SHP77 (cell line): ENCODE measurements around the gene SLC4A9.
A peak's percentile ranks its signal among the peaks of the same experiment; 100 is the strongest.
"Not testable (repeated sequence)": the region's sequence is repeated elsewhere in the genome, so short reads cannot be mapped to it uniquely, and the experiment has no call there.

Experiments used
- DNase-seq, 2 experiments: peaks; one replicate each; lab custom pipeline; 2025; lab: John Stamatoyannopoulos, UW

SLC4A9 gene

DNA sequence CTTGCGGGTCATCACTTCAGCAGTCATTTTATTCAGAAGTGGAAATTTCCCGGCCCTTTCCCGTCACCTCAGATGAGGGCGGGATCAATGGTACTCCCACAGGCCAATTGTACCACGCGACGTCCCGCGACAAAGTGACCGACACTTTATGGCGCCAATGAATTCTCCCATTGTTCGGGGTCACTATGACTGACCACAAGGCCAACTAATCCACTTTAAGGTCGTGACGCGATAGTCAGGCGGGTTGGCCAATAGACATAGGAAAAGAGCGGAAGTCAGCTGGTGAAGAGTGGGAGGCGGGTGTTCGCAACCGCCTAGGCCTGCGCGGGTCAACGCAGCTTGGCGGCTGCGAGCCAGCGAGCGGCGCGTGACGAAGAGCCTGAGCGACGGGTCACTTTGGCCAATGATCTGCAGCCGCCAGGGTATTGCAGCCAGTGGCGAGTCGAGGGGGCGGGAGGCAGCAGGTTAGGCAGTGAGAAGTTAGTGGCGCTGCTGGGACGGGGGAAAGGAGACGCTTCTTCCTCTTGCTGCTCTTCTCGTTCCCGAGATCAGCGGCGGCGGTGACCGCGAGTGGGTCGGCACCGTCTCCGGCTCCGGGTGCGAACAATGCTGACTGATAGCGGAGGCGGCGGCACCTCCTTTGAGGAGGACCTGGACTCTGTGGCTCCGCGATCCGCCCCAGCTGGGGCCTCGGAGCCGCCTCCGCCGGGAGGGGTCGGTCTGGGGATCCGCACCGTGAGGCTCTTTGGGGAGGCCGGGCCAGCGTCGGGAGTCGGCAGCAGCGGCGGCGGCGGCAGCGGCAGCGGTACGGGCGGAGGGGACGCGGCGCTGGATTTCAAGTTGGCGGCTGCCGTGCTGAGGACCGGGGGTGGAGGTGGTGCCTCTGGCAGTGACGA is 41.6 kb downstream of the SLC4A9 start, which contains the start of gene ANKHD1:
TSS of gene ANKHD1 (plus strand) at position 472 of the 896 bp plus-strand sequence. CDS start at position 607, 135 bp downstream.
- DNase-seq: peak; percentile 100

GRCh38 chr5:140402258-140403074 is 42.5 kb downstream of the SLC4A9 start:
- peak; percentile 48 to 70 for DNase-seq

DNA sequence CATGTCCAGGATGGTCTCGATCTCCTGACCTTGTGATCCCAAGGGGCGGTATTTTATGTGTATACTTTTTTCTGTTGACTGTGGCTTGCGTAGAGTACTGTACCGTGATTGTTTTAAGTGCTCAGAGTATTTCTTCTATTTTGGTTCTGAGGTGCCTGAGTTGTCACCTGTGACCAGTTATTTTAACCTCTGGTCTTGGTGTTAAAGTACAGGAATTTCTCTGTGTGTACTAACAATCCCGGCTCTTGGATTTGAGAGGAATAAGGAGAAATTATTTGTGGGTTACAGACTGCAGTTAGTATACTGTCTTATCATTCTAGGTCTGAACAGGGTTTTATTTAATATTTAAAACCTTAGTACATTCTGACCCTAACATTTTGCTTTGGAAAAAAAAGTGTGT is 43.6 kb downstream of the SLC4A9 start:
- DNase-seq: no peak

DNA sequence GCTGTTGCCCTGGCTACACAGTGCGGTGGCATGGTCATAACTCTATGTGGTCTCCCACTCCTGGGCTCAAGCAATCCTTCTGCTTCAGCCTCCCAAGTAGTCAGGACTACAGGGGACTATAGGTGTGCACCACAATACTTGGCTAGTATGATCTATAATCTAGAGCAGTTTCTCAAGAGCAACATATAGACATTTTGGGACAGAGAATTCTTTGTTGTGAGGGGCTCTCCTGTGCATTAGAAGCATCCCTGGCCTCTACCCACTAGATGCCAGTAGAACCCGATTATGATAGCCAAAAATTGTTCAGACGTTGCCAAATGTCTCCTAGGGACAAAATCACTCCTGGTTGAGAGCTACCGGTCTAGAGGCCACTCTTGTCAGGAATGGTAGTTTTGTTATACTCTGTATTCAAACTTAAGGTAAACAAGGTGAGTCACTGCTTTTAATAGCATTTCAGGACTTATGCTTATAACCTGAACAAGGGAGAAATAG is 48.8 kb downstream of the SLC4A9 start:
- no peak for DNase-seq

GRCh38 chr5:140413230-140413629 is 53.2 kb downstream of the SLC4A9 start:
- DNase-seq: no peak

- DNase-seq: no peak
Observed at GRCh38 chr5:140417235-140417634, 57.2 kb downstream of the SLC4A9 start.

- no peak for DNase-seq
Observed at GRCh38 chr5:140418862-140419520, 59.0 kb downstream of the SLC4A9 start.

DNA sequence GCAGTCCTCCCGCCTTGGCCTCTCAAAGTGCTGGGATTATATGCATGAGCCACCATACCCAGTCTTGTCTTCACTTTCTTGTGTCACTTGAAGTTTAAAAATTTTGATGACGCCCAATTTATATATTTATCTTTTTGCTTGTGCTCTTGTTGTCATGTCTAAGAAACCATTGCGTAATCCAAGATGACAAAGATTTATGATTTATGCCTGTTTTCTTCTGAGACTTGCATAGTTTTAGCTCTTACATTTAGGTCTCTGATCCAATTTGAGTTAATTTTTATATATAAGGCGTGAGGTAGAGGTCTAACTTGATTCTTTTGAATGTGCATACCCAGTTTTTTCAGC is 60.2 kb downstream of the SLC4A9 start:
- no peak for DNase-seq

DNA sequence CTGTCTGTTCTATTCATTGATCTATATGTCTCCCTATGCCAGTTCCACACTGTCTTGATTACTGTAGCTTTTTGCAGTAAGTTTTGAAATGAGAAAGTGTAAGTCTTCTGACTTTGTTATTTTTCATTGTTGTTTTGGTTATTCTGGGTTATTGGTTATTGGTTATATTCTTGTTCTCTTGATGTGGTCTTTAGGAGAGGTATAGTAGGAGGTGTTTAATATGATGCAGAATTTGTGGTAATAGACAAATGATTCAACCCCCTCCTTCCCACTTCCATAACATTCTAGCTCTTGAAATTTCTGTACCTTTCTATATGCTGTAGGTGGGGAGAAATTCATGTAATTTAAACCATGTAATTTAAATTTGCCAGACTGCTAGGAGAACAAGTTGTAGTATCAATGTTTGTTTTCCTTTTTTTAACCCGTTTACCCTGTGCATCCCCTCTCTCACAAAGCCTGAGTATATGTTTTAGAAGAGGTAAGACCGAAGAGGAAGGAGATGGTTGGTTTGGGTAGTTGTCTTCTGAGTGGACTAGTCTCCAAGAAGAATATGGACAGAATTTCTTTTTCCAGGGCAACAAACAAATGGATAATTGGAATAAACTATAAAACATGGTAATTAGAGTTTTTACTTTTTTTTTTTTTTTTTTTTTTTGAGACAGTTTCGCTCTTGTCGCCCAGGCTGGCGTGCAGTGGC is 60.8 kb downstream of the SLC4A9 start:
- no peak for DNase-seq

DNA sequence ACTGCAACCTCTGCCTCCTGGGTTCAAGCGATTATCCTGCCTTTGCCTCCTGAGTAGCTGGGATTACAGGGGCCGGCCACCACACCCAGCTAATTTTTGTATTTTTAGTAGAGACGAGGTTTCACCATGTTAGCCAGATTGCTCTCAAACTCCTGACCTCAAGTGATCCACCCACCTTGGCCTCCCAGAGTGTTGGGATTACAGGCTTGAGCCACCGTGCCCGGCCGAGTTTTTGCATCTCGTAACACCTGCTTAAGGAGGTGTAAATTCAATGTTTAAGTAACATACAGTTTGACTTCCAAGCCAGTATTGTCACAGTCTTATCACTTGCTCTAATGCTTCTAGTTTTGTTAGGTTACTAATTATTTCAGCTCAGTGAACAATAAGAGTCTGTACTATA is 61.4 kb downstream of the SLC4A9 start:
- not testable (repeated sequence) for DNase-seq

DNA sequence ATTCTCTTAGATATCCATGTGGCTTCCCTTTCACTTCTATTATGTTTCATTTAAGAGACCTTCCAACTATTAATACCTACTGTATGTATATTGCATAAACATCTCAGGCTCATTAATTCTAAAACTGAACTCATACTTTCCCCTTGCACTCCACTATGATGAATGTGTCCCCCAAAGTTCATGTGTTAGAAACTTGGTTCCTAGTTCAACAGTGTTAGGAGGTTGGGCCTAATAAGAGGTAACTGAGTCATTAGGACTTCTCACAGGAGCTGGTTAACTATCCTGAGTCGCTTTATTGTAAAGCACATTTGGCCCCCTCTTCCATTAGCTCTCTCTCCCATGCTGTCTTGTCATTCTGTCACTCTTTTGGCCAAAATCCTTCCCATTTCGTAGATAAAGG is 63.6 kb downstream of the SLC4A9 start:
- no peak for DNase-seq

DNA sequence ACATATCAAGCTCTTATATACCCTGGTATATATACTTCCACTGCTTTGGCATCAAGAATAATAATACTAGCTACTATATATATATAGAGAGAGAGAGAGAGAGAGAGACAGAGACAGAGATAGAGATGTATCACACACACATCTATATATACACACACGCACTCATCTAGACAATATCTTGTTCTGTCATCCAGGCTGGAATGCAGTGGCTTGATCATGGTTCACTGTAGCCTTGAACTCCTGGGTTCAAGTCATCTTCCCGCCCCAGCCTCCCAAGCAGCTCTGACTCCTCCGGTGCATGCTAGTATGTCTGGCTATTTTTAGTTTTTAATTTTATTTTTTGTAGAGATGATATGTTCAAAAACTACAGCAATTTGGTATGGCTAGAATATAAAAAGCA is 64.1 kb downstream of the SLC4A9 start:
- DNase-seq: no peak
